HepG2 (cell line): ENCODE results near the gene STK32C. TPM values are rescaled to one million over a fixed set of nuclear protein-coding genes. Genes with fewer than 3 reads are reported as not detected.

Source experiments
- ATAC-seq: fragments of 200-7000 bp; cut with Tn5 transposase; 3 replicates; pipeline ENCODE4 v1.9.1; 2020; ENCODE audit warnings: mild to moderate bottlenecking, moderate library complexity
- BruUV-seq: library from RNA; stranded (reverse); fragments of 400-500 nt; replicated peaks from 2 replicates; lab custom pipeline; 2021; lab: Mats Ljungman, UMichigan
- CTCF ChIA-PET: fragments of 300-600 bp; formaldehyde crosslinking; extraction: SDS; loops from one replicate; lab custom pipeline; 2021; ENCODE audit warnings: low total read pairs, inconsistent platforms, low intra/inter-chr PET ratio; lab: Yijun Ruan, JAX
- POLR2A ChIA-PET: fragments of 350-600 bp; sonication (Branson Sonifier 250); formaldehyde crosslinking; loops from one replicate; lab custom pipeline; 2020; ENCODE audit warnings: antibody characterized with exemption, inconsistent platforms; lab: Yijun Ruan, JAX
- DNase-seq: peaks from one replicate; pipeline ENCODE4 v3.0.0-alpha.2; 2015; ENCODE audit warnings: low spot score
- FAIRE-seq: peaks from 3 replicates; lab custom pipeline; 2011; peaks lifted over from hg19 to GRCh38; lab: Jason Lieb, UNC
- H2AFZ ChIP-seq: one replicate; pipeline ENCODE4 v1.6.1; 2011; ENCODE audit warnings: low read length, inconsistent platforms
- H3K27ac ChIP-seq: fragments of 300-600 bp; 3 replicates; pipeline ENCODE4 v1.8.0; 2011; ENCODE audit warnings: mixed run types, mild to moderate bottlenecking, mixed read lengths, low read length, inconsistent platforms; ENCODE audit not compliant: insufficient read depth; ENCODE audit errors: extremely low read length
- H3K27me3 ChIP-seq, 2 experiments: fragments of 200-600 bp in 1 of 2; 2 replicates in 1 of 2; 3 replicates in 1 of 2; pipeline versions ENCODE4 v1.6.0 to v1.8.0; 2011; ENCODE audit warnings: low read length in 2 of 2, mild to moderate bottlenecking in 2 of 2, moderate library complexity in 2 of 2, inconsistent platforms in 1 of 2; ENCODE audit not compliant: insufficient read depth in 2 of 2, control insufficient read depth in 1 of 2
- H3K36me3 ChIP-seq, 2 experiments: fragments of 200-600 bp in 1 of 2; replicated peaks in 1 of 2; 2 replicates in 1 of 2; 3 replicates in 1 of 2; pipeline versions ENCODE4 v1.5.1 to v1.8.0; 2011; ENCODE audit warnings: low read length in 2 of 2, inconsistent platforms in 1 of 2; ENCODE audit not compliant: insufficient read depth in 2 of 2, control insufficient read depth in 1 of 2
- H3K4me1 ChIP-seq: 2 replicates; pipeline ENCODE4 v1.5.1; 2012; ENCODE audit warnings: low read length, inconsistent platforms; ENCODE audit not compliant: insufficient read depth
- H3K4me2 ChIP-seq: 2 replicates; pipeline ENCODE4 v1.6.0; 2011; ENCODE audit warnings: low read depth, low read length, inconsistent platforms
- H3K4me3 ChIP-seq, 3 experiments: fragments of 200-600 bp in 1 of 3; sonication (generic), shearing (Covaris generic) in 1 of 3; replicated peaks in 1 of 3; 2 replicates each; pipeline ENCODE4 v1.5.1; 2011 to 2016; ENCODE audit warnings: low read length in 3 of 3, inconsistent platforms in 2 of 3, low read depth in 2 of 3, mild to moderate bottlenecking in 2 of 3, control low read depth in 1 of 3, mixed read lengths in 1 of 3; ENCODE audit not compliant: insufficient read depth in 1 of 3
- H3K79me2 ChIP-seq: one replicate; pipeline ENCODE4 v1.6.1; 2011; ENCODE audit warnings: low read length, inconsistent platforms; ENCODE audit not compliant: insufficient read depth
- H3K9ac ChIP-seq: 2 replicates; pipeline ENCODE4 v1.6.0; 2011; ENCODE audit warnings: mild to moderate bottlenecking, low read depth, low read length, inconsistent platforms; ENCODE audit not compliant: insufficient read depth
- H3K9me3 ChIP-seq: 2 replicates; pipeline ENCODE4 v1.5.1; 2012; ENCODE audit warnings: mild to moderate bottlenecking, low read length
- H4K20me1 ChIP-seq: 2 replicates; pipeline ENCODE4 v1.6.0; 2011; ENCODE audit warnings: inconsistent platforms, mild to moderate bottlenecking, low read length, moderate library complexity; ENCODE audit not compliant: insufficient read depth
- ARNT ChIP-seq: fragments of 450-650 bp; IDR thresholded peaks from 2 replicates; pipeline ENCODE4 v1.6.1; 2017
- ATF4 ChIP-seq, 2 experiments: fragments of 450-650 bp in 1 of 2; sonication (generic) in 1 of 2; formaldehyde crosslinking; IDR thresholded peaks; 2 replicates each; pipeline versions ENCODE4 v1.5.0 to v1.8.0; 2020 to 2022; ENCODE audit warnings: mild to moderate bottlenecking in 1 of 2, missing genetic modification reagents in 1 of 2
- CENPBD1 ChIP-seq: sonication (generic); formaldehyde crosslinking; IDR thresholded peaks from 2 replicates; pipeline ENCODE4 v1.8.0; 2022; ENCODE audit warnings: missing genetic modification reagents, low read depth, mild to moderate bottlenecking, borderline replicate concordance
- FOXJ3 ChIP-seq: sonication (generic); formaldehyde crosslinking; IDR thresholded peaks from 2 replicates; pipeline ENCODE4 v1.4.0; 2020; ENCODE audit warnings: missing genetic modification reagents, mild to moderate bottlenecking, borderline replicate concordance
- GABPA ChIP-seq, 2 experiments: IDR thresholded peaks; 2 replicates each; pipeline ENCODE4 v1.6.1; 2011 to 2016; ENCODE audit warnings: low read depth in 2 of 2, low read length in 1 of 2, missing biosample characterization in 1 of 2, missing genetic modification characterization in 1 of 2
- HDAC1 ChIP-seq: sonication (generic); formaldehyde crosslinking; IDR thresholded peaks from 2 replicates; pipeline ENCODE4 v1.5.1; 2020; ENCODE audit warnings: mild to moderate bottlenecking, missing genetic modification reagents
- HIVEP1 ChIP-seq: sonication (generic); formaldehyde crosslinking; IDR thresholded peaks from 2 replicates; pipeline ENCODE4 v1.4.0; 2020; ENCODE audit warnings: mild to moderate bottlenecking, missing genetic modification reagents
- JDP2 ChIP-seq: sonication (generic); formaldehyde crosslinking; IDR thresholded peaks from 2 replicates; pipeline ENCODE4 v1.8.1; 2022; ENCODE audit warnings: missing genetic modification reagents, borderline replicate concordance
- KLF15 ChIP-seq: sonication (generic); formaldehyde crosslinking; IDR thresholded peaks from 2 replicates; pipeline ENCODE4 v1.8.1; 2023; ENCODE audit warnings: borderline replicate concordance, mild to moderate bottlenecking, inconsistent platforms, missing genetic modification reagents, mixed read lengths
- PAX8 ChIP-seq: sonication (generic); formaldehyde crosslinking; IDR thresholded peaks from 2 replicates; pipeline ENCODE4 v1.8.0; 2022; ENCODE audit warnings: mild to moderate bottlenecking, missing genetic modification reagents, borderline replicate concordance
- ZBTB2 ChIP-seq: sonication (generic); formaldehyde crosslinking; IDR thresholded peaks from 2 replicates; pipeline ENCODE4 v1.8.0; 2022; ENCODE audit warnings: low read depth, missing genetic modification reagents
- ZNF253 ChIP-seq: sonication (generic); formaldehyde crosslinking; IDR thresholded peaks from 2 replicates; pipeline ENCODE4 v1.8.0; 2022; ENCODE audit warnings: mild to moderate bottlenecking, missing genetic modification reagents, borderline replicate concordance
- ZNF354B ChIP-seq: sonication (generic); formaldehyde crosslinking; IDR thresholded peaks from 2 replicates; pipeline ENCODE4 v1.8.0; 2022; ENCODE audit warnings: mild to moderate bottlenecking, missing genetic modification reagents
- ZNF547 ChIP-seq: sonication (generic); formaldehyde crosslinking; IDR thresholded peaks from 2 replicates; pipeline ENCODE4 v1.5.1; 2020; ENCODE audit warnings: mild to moderate bottlenecking, missing genetic modification reagents
- ZNF572 ChIP-seq: sonication (generic); formaldehyde crosslinking; IDR thresholded peaks from 2 replicates; pipeline ENCODE4 v1.5.1; 2020; ENCODE audit warnings: mild to moderate bottlenecking, missing genetic modification reagents
- ZNF670 ChIP-seq: sonication (generic); formaldehyde crosslinking; IDR thresholded peaks from 2 replicates; pipeline ENCODE4 v1.8.0; 2022; ENCODE audit warnings: mild to moderate bottlenecking, missing genetic modification reagents, borderline replicate concordance
- ZSCAN25 ChIP-seq: sonication (generic); formaldehyde crosslinking; IDR thresholded peaks from 2 replicates; pipeline ENCODE4 v1.8.0; 2022; ENCODE audit warnings: mild to moderate bottlenecking, missing genetic modification reagents
- WGBS: methylation state at CpG from one replicate; pipeline ENCODE4 v1.1.6; 2017; ENCODE audit warnings: low lambda C conversion rate; 5-methylcytosine and 5-hydroxymethylcytosine counted together
- in situ Hi-C: cut with HindIII; loops from 2 replicates; pipeline ENCODE4 v1.10.0; 2017; ENCODE audit warnings: low pct_unique_long_range_greater_than_20kb; ENCODE audit not compliant: extremely low pct_ligation_motif_present
- intact Hi-C: fragments of 100-400 bp; cut with micrococcal nuclease; formaldehyde crosslinking; loops from one replicate; pipeline ENCODE4 v1.10.0; 2022; ENCODE audit not compliant: unreplicated experiment
- polyA plus RNA-seq, 8 experiments: library from polyadenylated mRNA; depleted of rRNA in 3 of 8; stranded (reverse) in 7 of 8; unstranded in 1 of 8; fragments of >200 nt; fragmentation: Illumina TruSeq in 4 of 8; extraction: Trizol in 4 of 8; gene quantifications; 2 replicates each; pipeline versions ENCODE4 v1.2.1 to v1.2.3, GENCODE V29; 2011 to 2016; ENCODE audit warnings: low read depth in 4 of 8, missing spikeins in 1 of 8, mixed read lengths in 1 of 8; ENCODE audit not compliant: insufficient read depth in 1 of 8
- total RNA-seq, 5 experiments: library from RNA; depleted of rRNA; stranded (reverse); fragments of >200 nt; fragmentation: Illumina TruSeq; extraction: Trizol; gene quantifications; 2 replicates each; pipeline ENCODE4 v1.2.3, GENCODE V29; 2016; ENCODE audit warnings: low read depth in 1 of 5

The STK32C gene
- total and polyA plus RNA-seq, 2 of the 13 experiments (the other 11 are each of a cell fraction or from before 2014, with no cell fraction given): 10.9 to 19.4 TPM

- no peaks in the 10 kb centered on the region for H3K79me2 ChIP-seq
- in situ Hi-C loops: no loop called here
- H3K9me3 ChIP-seq: no peaks in the 10 kb centered on the region
- H3K27ac ChIP-seq: no peak overlapping the region
- ATAC-seq (no peak), FAIRE-seq (no peak), DNase-seq (no peak)
- H3K4me1 ChIP-seq: peaks cover 44% of the 10 kb centered on the region
- CTCF ChIA-PET: no interaction called here
- BruUV-seq: no TSS peak
- H3K27me3 ChIP-seq: peaks cover 0 to 6% of the 10 kb centered on the region in 2 experiments; a peak in 2 of 5 replicates
- POLR2A ChIA-PET: no interaction called here
- no peak overlapping the region for H2AFZ ChIP-seq
- no peak overlapping the region for H3K4me3 ChIP-seq
- H4K20me1 ChIP-seq: no peaks in the 10 kb centered on the region
- no peaks in the 10 kb centered on the region for H3K36me3 ChIP-seq
- intact Hi-C loops: no loop called here
- no peak overlapping the region for H3K9ac ChIP-seq
- no peak overlapping the region for H3K4me2 ChIP-seq
- TF ChIP-seq ZNF670 (no peak), ZNF354B (CRISPR knock-in tag) (peak; percentile 78; the same call in 1 of the 2 replicates)
- WGBS: 68% methylated on average over 4 of the region's 4 CpGs
These were observed 6.6 kb upstream of the STK32C start for GRCh38 chr10:132314336-132314735.

- Histone ChIP-seq H3K36me3 (no peaks in the 10 kb centered on the region), H2AFZ (no peak overlapping the region), H3K9ac (no peak overlapping the region), H3K4me1 (peaks cover 48% of the 10 kb centered on the region), H4K20me1 (no peaks in the 10 kb centered on the region), H3K4me2 (no peak overlapping the region), H3K79me2 (no peaks in the 10 kb centered on the region), H3K9me3 (no peaks in the 10 kb centered on the region), H3K4me3 (no peak overlapping the region), H3K27ac (no peak overlapping the region), H3K27me3 (peaks cover 0 to 10% of the 10 kb centered on the region in 2 experiments; a peak in 2 of 5 replicates)
- DNase-seq: no peak
- ChIA-PET POLR2A (no interaction called here), CTCF (no interaction called here)
- FAIRE-seq: no peak
- intact Hi-C loops (no loop called here), in situ Hi-C loops (no loop called here)
- no peak for ATAC-seq
- WGBS: 50% methylated on average over 6 of the region's 6 CpGs
- no TSS peak for BruUV-seq
- TF ChIP-seq GABPA (IDR thresholded peaks at IDR 0.05; ENCODE audit: low read depth, low read length) (no peak), GABPA (CRISPR knock-in tag; IDR thresholded peaks at IDR 0.05; ENCODE audit: low read depth) (no peak), CENPBD1 (no peak), HIVEP1 (no peak), KLF15 (CRISPR knock-in tag) (no peak), ZSCAN25 (CRISPR knock-in tag) (no peak), ARNT (no peak), ZNF253 (CRISPR knock-in tag) (no peak), JDP2 (CRISPR knock-in tag) (no peak), PAX8 (CRISPR knock-in tag) (no peak), FOXJ3 (CRISPR knock-in tag) (no peak), ZBTB2 (CRISPR knock-in tag) (no peak), ZNF572 (CRISPR knock-in tag) (no peak), ATF4 (CRISPR knock-in tag; IDR thresholded peaks at IDR 0.05) (no peak), ZNF547 (CRISPR knock-in tag) (no peak), HDAC1 (CRISPR knock-in tag) (no peak)
These were observed 6.1 kb upstream of the STK32C start for GRCh38 chr10:132313865-132314264.
